Ovary (tissue), 3 donors: ENCODE data around the gene LRRC59.

ENCODE experiments used
- EP300 ChIP-seq: sonication (generic); formaldehyde crosslinking; IDR thresholded peaks from one replicate; pipeline ENCODE4 v1.6.1; 2017; ENCODE audit warnings: antibody characterized with exemption
- POLR2A ChIP-seq: fragments of 450-650 bp; IDR thresholded peaks from one replicate; pipeline ENCODE4 v1.6.1; 2017; ENCODE audit warnings: antibody characterized with exemption, mild to moderate bottlenecking, moderate library complexity
- TF ChIP-seq, protein P1 (sequence below), 3 donors: fragments of 450-650 bp in 2 of 3; fragments of 200-600 bp in 1 of 3; IDR thresholded peaks; one replicate each; pipeline versions ENCODE4 v1.5.1 to v1.8.0; 2016 to 2022; ENCODE audit warnings: antibody characterized with exemption in 3 of 3, mild to moderate bottlenecking in 1 of 3
- donor health status: DM: no; HTN: no; CAD: no.

DNA sequence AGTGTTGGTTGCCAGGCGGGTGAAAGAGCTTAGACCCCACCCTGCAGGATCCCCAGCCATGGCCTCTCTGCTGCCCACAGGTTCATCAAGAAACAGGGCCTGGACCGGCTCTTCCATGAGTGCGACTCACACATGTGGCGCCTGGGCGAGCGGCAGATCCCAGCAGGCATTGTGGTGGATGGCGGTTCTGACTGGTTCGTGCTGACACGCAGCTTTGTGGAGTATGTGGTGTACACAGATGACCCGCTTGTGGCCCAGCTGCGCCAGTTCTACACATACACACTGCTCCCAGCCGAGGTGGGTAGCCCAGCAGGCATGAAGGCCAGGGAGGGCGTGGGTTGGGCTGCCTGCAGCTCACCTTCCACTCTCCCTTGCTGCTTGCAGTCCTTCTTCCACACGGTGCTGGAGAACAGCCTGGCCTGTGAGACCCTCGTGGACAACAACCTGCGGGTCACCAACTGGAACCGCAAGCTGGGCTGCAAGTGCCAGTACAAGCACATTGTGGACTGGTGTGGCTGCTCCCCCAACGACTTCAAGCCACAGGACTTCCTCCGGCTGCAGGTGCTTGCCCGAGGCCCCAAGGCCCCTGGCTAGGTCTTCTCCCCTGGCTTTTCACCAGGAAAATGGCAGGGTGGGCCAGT is 41.5 kb downstream of the LRRC59 start:
- TF ChIP-seq, protein P1, sequence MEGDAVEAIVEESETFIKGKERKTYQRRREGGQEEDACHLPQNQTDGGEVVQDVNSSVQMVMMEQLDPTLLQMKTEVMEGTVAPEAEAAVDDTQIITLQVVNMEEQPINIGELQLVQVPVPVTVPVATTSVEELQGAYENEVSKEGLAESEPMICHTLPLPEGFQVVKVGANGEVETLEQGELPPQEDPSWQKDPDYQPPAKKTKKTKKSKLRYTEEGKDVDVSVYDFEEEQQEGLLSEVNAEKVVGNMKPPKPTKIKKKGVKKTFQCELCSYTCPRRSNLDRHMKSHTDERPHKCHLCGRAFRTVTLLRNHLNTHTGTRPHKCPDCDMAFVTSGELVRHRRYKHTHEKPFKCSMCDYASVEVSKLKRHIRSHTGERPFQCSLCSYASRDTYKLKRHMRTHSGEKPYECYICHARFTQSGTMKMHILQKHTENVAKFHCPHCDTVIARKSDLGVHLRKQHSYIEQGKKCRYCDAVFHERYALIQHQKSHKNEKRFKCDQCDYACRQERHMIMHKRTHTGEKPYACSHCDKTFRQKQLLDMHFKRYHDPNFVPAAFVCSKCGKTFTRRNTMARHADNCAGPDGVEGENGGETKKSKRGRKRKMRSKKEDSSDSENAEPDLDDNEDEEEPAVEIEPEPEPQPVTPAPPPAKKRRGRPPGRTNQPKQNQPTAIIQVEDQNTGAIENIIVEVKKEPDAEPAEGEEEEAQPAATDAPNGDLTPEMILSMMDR (IDR thresholded peaks at IDR 0.05), result no peak
- no peak for TF ChIP-seq POLR2A
- no peak for TF ChIP-seq EP300
